Activated naive CD8-positive, alpha-beta T cell treated with anti-CD3 and anti-CD28 coated beads, Interleukin-2, amount 50 U/mL, for 24 hours (primary cell): ENCODE data around the gene ZNF48.

Experiments used
- ATAC-seq: fragments of 150-1000 bp; cut with Tn5 transposase; one replicate; pipeline ENCODE4 v1.10.0; 2021
- DNase-seq: peaks from one replicate; pipeline ENCODE4 v3.0.0; 2021
- H3K27ac Mint-ChIP-seq: one replicate; pipeline ENCODE4 v1.8.0; 2021; ENCODE audit warnings: mild to moderate bottlenecking, mixed read lengths
- H3K27me3 Mint-ChIP-seq: one replicate; pipeline ENCODE4 v1.8.0; 2021; ENCODE audit warnings: mixed read lengths
- H3K36me3 Mint-ChIP-seq: one replicate; pipeline ENCODE4 v1.8.0; 2021; ENCODE audit warnings: low read depth, mixed read lengths
- H3K4me1 Mint-ChIP-seq: one replicate; pipeline ENCODE4 v1.8.0; 2021; ENCODE audit warnings: mixed read lengths
- H3K4me3 Mint-ChIP-seq: one replicate; pipeline ENCODE4 v1.8.0; 2021; ENCODE audit warnings: mild to moderate bottlenecking, moderate library complexity, mixed read lengths
- H3K9me3 Mint-ChIP-seq: one replicate; pipeline ENCODE4 v1.8.0; 2021; ENCODE audit warnings: mixed read lengths

ZNF48 gene

DNA sequence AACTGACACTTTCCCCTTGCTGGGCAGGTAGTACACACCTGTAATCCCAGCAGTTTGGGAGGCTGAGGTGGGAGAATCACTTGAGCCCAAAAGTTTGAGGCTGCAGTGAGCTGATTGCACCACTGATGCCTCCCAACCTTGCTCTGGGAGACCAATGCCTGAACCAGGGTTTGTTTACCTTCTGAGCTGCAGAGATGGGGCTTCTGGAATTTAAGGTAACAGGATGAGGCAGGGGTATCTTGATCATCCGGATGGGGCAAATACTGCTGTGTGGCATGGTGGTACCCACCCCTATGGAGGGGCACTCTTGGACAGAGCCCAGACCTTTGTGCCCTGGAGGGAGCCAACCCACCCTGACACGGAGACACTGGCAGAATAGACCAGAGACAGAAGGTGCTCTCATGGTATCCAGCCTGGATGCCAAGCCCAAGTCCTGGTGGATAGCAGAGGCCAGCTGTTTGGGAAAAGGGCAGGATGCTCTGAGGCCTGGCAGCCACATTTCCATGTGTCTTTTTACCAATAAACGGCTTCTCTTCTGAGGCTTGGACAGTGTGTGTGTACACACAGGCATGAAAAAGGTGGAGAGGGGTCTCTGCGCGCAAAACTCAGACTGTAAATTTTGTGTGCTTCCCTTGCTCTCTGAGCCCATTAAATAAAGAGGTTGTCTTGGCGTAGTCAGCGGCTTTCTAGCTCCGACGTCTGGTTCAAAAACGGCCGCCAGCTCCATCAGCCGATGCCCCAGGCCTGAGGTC lies 4.4 kb downstream of the ZNF48 start:
- DNase-seq (no peak), ATAC-seq (no peak)
- no peaks in the 10 kb centered on the region for H3K9me3 Mint-ChIP-seq
- peak overlapping the region; percentile 87 for H3K27ac Mint-ChIP-seq
- peaks cover 54% of the 10 kb centered on the region for H3K4me1 Mint-ChIP-seq
- peaks cover 15% of the 10 kb centered on the region for H3K36me3 Mint-ChIP-seq
- no peaks in the 10 kb centered on the region for H3K27me3 Mint-ChIP-seq
- H3K4me3 Mint-ChIP-seq = peak overlapping the region; percentile 76

DNA sequence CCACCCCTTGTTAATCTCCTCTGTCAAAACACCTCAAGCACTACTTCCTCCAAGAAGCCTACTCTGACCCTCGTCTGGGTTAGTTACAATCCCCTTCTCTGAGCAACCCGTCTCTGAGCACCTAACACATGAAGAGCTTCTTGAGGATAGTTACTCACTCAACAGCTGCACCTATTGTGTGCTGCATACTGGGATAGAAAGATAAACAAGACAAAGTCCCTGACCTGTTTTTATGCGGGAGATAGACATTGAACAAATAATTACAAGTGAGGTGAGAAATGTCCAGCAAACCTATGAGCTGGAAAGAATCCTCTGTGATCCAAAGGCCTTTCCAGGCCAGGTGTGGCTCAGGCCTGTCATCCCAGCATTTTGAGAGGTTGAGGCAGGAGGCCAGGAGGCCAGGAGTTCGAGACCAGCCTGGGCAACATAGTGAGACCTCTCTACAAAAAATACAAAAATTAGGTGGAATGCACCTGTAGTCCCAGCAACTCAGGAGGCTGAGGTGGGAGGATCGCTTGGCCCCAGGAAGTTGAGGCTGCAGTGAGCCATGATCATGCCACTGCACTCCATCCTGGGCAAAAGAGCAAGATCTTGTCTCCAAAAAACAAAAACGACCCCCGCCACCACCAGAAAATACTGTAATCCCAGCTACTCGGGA lies 6.7 kb downstream of the ZNF48 start:
- Mint-ChIP-seq H3K27me3 (no peaks in the 10 kb centered on the region), H3K4me3 (peak overlapping the region; percentile 76), H3K27ac (peak overlapping the region; percentile 32), H3K9me3 (no peaks in the 10 kb centered on the region), H3K36me3 (peaks cover 11% of the 10 kb centered on the region), H3K4me1 (peaks cover 50% of the 10 kb centered on the region)
- no peak for DNase-seq
- no peak for ATAC-seq

DNA sequence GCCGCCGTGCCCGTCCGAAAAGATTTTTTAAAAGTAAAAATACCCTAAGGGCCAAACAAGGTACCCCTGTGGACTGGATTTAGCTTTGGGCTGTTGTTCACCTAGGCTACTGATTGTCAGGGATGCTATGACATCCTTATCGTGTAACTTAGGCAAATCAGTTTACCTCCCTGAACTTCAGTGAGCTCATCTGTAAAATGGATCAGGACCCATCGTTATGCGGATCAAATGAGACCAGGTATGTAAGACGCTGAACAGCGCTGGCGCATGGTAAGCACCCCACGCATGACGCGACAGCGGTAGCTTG lies 11.5 kb downstream of the ZNF48 start:
- peak overlapping the region; percentile 98 for H3K27ac Mint-ChIP-seq
- peaks cover 30% of the 10 kb centered on the region for H3K4me1 Mint-ChIP-seq
- no peak for DNase-seq
- H3K9me3 Mint-ChIP-seq = no peaks in the 10 kb centered on the region
- peaks cover 6% of the 10 kb centered on the region for H3K36me3 Mint-ChIP-seq
- peak overlapping the region; percentile 88 for H3K4me3 Mint-ChIP-seq
- H3K27me3 Mint-ChIP-seq = no peaks in the 10 kb centered on the region
- ATAC-seq = no peak

DNA sequence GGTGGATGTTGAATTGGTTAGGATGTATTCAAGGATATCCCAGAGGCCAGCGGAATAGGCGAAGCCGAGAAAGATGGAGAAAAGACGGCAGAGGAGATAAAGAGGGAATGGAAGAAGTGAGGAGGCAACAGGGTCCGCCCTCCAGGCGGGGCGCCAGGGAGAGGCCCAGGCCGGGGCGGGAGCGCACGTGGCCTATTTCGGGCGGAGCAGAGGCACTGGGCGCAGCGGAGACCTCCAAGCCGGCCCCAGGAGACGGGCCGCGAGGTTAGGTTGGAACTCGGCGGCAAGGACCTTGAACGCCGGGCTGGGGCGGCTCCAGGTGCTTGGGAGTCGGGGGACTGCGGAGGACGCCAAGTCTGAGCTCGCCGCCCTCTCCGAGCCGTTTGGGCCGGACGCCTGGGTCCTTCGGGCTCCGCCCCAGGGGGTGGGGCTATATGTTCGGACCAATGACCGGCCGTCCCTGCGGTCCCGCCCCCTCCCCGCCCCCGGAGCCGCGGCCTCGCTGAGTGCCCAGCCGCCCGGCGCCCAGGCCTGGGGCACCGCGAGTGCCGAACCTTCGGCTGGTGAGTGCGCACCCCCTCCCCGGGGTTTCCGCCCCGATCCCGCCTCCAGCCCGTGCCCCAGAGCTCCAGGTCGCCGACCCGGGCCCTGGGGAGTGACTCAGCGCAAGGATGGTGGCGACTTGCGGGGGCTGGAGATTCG lies 12.0 kb downstream of the ZNF48 start, which contains the start of gene ZNF771:
ZNF771 (plus strand) TSS at position 505 of the 702 bp plus-strand sequence. CDS start 448 bp downstream, outside the sequence.
- peak within 1 kb of the TSS; percentile 98 for H3K27ac Mint-ChIP-seq
- H3K27me3 Mint-ChIP-seq = no peaks in the 10 kb centered on the region
- H3K36me3 Mint-ChIP-seq = peaks cover 10% of the 10 kb centered on the region
- H3K4me3 Mint-ChIP-seq = peak within 1 kb of the TSS; percentile 88
- peak; percentile 96 for DNase-seq
- ATAC-seq = peak; percentile 84
- peaks cover 34% of the 10 kb centered on the region for H3K4me1 Mint-ChIP-seq
- no peaks in the 10 kb centered on the region for H3K9me3 Mint-ChIP-seq

DNA sequence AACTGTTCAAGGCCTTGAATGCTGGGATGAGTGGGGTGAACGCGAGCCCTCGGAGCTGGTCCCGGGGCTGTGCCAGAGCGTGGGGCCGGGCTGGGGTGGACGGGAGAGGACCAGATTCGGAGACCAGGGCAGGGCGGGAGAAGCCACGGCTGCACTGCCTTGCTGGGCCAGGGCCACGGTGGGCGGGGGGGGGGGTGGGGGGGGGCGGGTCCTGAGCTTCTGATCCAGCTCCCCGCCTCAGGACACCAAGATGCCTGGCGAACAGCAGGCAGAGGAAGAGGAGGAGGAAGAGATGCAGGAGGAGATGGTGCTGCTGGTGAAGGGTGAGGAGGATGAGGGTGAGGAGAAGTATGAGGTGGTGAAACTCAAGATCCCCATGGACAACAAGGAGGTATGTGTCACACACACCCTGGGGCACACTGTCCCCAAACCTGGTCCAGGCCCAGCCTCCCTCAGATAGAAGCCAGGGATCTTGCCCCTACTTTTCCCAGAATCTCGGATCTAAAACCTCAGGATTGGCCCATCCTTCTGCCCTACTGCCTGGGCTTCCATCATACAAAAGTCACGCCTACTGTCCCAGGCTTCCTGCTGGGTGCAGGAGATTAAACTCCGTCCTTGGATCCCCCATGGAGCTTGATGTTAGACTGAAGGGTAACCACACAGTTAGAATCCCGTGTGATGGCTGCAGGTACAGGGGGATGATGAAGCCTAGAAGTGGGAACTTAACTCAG lies 12.7 kb downstream of the ZNF48 start:
- Mint-ChIP-seq H3K9me3 (no peaks in the 10 kb centered on the region), H3K27me3 (no peaks in the 10 kb centered on the region), H3K27ac (peak overlapping the region; percentile 82), H3K4me3 (peak overlapping the region; percentile 78), H3K4me1 (peaks cover 37% of the 10 kb centered on the region), H3K36me3 (peaks cover 12% of the 10 kb centered on the region)
- no peak for ATAC-seq
- no peak for DNase-seq

DNA sequence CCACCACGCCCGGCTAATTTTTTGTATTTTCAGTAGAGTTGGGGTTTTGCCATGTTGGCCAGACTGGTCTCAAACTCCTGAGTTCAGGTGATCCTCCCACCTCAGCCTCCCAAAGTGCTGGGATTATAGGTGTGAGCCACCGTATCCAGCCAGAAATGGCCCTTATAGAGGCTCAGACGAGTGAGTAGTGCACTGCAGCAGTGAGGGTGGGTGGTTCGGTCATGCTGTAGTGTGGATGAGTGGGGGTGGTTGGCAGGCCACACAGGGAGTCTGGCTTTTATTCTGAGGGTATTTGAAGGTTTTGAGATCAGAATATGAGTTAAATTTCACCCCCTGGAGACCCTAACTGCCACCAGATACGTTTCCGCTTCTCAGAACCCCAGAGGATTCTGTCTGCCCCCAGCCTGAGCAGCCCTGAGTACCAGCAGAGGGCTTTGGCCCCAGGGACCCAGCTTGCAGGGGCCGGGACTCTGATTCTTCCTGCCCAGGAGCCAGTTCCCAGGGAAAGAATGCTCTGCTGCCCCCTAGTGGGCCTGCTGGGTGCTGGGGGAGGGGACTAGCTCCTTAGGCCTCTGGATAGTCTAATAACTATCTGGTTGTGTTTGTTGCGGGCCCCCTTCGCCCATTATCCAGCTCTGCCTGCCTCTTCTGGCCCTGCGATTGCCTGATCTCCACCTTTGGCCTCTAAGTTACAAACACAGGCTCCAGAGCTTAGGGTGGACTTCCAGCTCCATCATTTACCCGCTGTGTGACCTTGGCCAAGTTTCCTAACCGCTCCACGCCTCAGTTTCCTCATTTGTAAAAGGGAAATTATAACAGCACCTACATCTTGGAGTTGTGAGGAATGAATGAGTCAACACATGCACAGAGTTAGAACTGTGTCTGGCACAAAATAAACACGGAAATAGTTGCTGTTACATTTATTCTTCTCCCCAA lies 14.2 kb downstream of the ZNF48 start:
- Mint-ChIP-seq H3K9me3 (no peaks in the 10 kb centered on the region), H3K27me3 (no peaks in the 10 kb centered on the region), H3K4me3 (peak overlapping the region; percentile 78), H3K4me1 (peaks cover 44% of the 10 kb centered on the region), H3K36me3 (peaks cover 18% of the 10 kb centered on the region), H3K27ac (peak overlapping the region; percentile 52)
- DNase-seq = peak; percentile 96
- ATAC-seq = peak; percentile 53

DNA sequence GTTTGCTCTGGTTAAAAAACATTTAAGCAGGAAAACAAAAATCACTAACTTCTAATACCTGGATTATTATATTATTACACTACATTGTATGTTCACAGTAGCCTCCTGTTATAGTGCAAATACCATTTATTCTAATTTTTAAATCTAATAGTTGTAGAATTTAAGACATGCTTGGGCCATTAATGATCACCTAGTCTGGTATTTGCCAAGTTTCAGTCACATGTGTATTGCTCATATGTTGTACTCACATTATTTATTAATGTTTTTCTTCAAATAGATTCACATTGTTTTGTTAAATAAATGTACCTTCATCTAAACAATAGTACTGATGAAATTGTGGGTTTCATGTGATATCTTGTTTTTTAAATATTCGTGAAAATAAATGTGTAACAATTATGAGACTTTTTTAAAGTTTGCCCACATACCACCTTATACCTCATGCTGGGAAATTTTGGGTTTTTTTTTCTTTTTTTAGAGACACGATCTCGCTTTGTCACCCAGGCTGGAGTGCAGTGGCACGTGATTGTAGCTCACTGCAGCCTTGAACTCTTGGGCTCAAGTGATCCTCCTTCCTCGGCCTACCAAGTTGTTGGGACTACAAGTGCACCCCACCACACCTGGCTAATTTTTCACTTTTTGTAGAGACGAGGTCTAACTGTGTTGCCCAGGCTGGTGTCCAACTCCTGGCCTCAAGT lies 18.0 kb downstream of the ZNF48 start:
- peaks cover 50% of the 10 kb centered on the region for H3K4me1 Mint-ChIP-seq
- H3K27ac Mint-ChIP-seq = no peak overlapping the region
- no peaks in the 10 kb centered on the region for H3K9me3 Mint-ChIP-seq
- DNase-seq (no peak), ATAC-seq (no peak)
- H3K36me3 Mint-ChIP-seq = peaks cover 33% of the 10 kb centered on the region
- no peak overlapping the region for H3K4me3 Mint-ChIP-seq
- H3K27me3 Mint-ChIP-seq = no peaks in the 10 kb centered on the region

DNA sequence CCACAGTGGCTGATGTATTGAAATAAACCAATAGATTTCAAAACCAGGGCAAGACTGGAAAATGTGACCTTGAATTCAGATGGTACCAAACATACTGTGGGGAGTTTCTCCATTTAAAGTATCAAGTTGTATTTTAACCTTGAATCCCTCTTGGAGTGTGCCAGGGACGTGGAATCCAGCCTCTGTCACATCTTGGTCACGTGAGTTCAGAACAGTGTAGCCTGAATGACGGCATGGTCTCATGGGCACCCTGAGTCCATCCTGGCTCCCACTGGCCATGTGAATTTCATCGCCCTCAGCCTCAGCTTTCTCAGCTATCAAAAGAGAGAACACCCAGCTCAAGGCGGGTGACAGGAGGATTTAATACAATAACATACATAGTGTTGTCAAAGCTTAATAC lies 18.9 kb downstream of the ZNF48 start:
- Mint-ChIP-seq H3K4me3 (no peak overlapping the region), H3K27ac (no peak overlapping the region), H3K4me1 (peaks cover 49% of the 10 kb centered on the region), H3K9me3 (no peaks in the 10 kb centered on the region), H3K27me3 (no peaks in the 10 kb centered on the region), H3K36me3 (peaks cover 37% of the 10 kb centered on the region)
- DNase-seq = no peak
- no peak for ATAC-seq

DNA sequence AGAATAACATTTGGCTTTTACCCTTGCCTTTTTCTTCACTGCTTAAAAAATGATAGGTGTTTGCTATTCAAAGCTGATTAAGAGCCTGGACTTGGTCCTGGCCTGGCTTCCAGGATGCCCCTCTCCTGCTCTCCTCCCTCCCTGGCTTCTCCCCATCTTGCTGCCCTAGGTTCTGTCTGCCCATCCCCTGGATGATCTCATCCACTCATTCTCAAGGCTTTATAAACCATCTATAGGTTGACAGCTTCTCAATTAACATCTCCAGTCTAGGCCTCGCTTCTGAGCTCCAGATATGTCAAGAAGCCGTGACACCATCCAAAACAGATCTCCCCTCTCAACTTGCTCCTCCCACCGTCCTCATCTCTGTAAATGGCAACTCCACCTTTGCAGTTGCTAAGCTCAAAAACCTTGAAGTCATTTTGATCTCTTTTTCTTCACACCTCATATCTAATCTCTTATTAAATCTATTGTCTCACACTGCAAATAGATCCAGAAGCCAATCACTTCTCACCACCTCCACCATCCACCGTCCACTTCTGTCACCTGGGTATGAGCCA lies 20.9 kb downstream of the ZNF48 start:
- no peaks in the 10 kb centered on the region for H3K9me3 Mint-ChIP-seq
- no peaks in the 10 kb centered on the region for H3K27me3 Mint-ChIP-seq
- H3K4me1 Mint-ChIP-seq = peaks cover 41% of the 10 kb centered on the region
- ATAC-seq (no peak), DNase-seq (no peak)
- H3K36me3 Mint-ChIP-seq = peaks cover 44% of the 10 kb centered on the region
- no peak overlapping the region for H3K4me3 Mint-ChIP-seq
- no peak overlapping the region for H3K27ac Mint-ChIP-seq

DNA sequence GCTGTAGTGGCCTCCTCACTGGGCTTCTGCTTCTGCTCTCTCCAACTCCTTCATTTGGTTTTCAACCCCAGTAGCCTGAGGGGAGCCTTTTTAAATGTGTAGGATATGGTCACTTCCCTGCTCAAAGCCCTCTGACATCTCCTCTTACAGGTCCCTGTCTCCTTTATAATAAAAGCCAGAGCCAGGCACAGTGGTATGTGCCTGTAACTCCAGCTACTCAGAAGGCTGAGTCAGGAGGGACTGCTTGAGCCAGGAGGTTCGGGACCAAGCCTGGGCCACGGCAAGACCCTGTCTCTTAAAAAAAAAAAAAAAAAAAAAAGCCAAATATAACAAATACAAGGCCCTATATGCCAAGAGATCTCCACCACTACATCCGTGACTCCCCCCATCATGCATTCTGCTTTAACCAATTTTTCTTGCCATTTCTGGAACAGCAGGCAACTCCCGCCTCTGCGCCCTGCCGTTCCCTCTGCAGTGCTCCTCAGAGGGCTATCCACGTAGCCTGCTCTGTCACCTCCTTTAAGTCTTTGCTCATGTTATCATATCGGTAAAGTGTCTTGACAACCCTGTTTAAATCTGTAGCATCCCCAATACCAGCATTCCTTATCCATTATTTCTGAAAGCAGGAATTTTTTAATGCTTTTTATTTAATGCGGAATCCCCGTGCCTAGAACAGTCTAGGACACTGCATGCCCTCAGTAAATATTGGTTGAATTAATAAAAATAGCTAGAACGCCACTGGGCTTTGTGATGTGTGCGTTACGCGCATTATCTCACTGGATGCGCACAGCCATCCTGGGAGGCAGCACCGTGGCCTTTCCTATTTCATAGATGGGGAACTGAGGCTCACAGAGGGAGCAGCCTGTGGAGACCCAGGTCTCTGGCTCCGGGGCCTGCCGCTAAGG lies 21.7 kb downstream of the ZNF48 start:
- H3K4me3 Mint-ChIP-seq = peak overlapping the region; percentile 45
- peaks cover 41% of the 10 kb centered on the region for H3K4me1 Mint-ChIP-seq
- no peaks in the 10 kb centered on the region for H3K27me3 Mint-ChIP-seq
- DNase-seq (no peak), ATAC-seq (no peak)
- peaks cover 45% of the 10 kb centered on the region for H3K36me3 Mint-ChIP-seq
- peak overlapping the region; percentile 44 for H3K27ac Mint-ChIP-seq
- H3K9me3 Mint-ChIP-seq = no peaks in the 10 kb centered on the region

DNA sequence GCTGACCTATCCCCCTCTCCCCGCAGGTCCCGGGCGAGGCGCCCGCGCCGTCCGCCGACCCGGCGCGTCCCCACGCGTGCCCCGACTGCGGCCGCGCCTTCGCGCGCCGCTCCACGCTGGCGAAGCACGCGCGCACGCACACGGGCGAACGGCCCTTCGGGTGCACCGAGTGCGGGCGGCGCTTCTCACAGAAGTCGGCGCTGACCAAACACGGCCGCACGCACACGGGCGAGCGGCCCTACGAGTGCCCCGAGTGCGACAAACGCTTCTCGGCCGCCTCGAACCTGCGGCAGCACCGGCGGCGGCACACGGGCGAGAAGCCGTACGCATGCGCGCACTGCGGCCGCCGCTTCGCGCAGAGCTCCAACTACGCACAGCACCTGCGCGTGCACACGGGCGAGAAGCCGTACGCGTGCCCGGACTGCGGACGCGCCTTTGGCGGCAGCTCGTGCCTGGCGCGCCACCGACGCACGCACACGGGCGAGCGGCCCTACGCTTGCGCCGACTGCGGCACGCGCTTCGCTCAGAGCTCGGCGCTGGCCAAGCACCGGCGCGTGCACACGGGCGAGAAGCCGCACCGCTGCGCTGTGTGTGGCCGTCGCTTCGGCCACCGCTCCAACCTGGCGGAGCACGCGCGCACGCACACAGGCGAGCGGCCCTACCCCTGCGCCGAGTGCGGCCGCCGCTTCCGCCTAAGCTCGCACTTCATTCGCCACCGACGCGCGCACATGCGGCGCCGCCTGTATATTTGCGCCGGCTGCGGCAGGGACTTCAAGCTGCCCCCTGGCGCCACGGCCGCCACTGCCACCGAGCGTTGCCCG lies 22.5 kb downstream of the ZNF48 start:
- DNase-seq (peak; percentile 88), ATAC-seq (peak; percentile 88)
- H3K9me3 Mint-ChIP-seq = no peaks in the 10 kb centered on the region
- H3K27ac Mint-ChIP-seq = no peak overlapping the region
- peaks cover 35% of the 10 kb centered on the region for H3K4me1 Mint-ChIP-seq
- H3K4me3 Mint-ChIP-seq = peak overlapping the region; percentile 42
- H3K36me3 Mint-ChIP-seq = peaks cover 45% of the 10 kb centered on the region
- no peaks in the 10 kb centered on the region for H3K27me3 Mint-ChIP-seq
